Medulla oblongata (tissue), 1 donor: ENCODE results near the gene CTXN1.
"Not testable (repeated sequence)": the region's sequence is repeated elsewhere in the genome, so short reads cannot be mapped to it uniquely, and the experiment has no call there.

Experiments
- DNase-seq: peaks from one replicate; pipeline ENCODE4 v3.0.0-alpha.2; 2015; ENCODE audit errors: extremely low spot score

CTXN1 gene

DNA sequence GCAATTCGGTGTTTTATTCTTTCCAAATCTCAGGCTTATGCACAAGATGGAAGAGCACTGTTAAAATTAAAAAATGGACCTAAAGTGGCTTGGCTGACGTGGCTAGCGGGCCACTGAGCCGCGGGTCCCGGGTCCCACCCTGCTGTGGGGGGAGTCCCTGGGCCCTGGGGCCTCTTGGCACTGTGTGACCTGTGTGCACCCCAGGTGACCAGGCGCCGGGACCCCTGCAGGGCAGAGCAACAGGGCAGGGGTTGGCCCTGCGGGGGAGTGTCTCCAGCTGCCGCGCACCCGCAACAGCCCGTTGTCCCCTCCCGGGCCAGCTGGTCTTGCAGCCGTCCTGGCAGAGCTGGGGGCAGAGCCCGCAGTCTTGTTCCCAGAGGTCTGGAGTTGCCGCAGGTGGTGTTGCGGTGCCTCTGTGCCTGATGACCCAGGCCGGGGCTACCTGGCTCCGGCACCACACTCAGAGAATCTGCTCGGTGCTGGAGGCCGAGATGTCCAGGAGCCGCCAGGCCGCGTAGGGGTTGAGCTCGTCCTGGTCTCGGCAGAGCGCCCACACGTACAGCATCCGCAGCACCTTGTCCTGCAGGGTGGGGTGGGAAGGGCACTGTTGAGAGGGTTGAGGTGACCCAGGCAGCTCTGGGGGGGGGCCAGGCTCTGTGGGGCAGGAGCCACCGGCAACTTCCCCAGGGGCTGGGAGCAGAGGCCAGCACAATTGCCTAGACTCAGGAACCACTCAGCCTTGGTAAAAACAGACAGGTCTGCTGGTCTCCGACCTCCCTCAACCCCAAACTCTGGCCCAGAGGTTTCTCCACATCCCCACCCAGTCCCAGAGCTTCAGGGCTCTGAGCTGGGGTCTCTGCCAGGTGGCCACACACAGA is 1.0 kb upstream of the CTXN1 start:
- no peak for DNase-seq

DNA sequence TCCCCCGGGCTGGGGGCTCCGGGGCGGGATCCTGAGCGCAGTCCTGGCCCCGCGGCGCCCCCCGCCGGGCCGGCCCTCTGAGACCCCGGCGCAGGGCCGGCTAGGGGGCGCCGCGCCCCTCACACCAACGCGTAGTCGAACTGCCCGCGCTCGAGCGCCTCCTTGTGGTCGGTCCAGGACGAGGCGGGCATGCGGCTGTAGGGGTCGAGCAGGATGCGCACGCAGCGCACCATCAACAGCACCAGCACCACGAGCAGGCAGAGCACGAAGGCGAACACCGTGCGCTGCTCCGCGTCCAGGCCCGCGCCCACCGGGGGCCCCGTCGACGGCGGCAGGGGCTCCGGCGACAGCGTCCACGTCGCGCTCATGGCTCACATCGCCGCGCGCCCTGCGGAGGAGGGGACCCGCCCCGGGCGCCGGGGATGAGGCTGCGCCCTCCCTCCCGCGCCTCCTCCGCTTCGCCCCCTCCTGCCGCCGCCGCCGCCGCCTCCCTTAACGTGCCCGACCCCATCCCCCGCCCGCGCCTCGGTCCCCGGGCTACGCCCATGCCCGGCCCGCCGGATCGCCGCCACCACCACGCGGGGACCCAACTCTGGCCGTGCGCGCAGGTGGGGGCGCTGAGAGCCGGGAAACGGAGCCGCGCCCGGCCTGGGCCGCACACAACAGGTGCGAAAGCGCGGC is 624 bp downstream of the CTXN1 start:
- peak; percentile 21 for DNase-seq

DNA sequence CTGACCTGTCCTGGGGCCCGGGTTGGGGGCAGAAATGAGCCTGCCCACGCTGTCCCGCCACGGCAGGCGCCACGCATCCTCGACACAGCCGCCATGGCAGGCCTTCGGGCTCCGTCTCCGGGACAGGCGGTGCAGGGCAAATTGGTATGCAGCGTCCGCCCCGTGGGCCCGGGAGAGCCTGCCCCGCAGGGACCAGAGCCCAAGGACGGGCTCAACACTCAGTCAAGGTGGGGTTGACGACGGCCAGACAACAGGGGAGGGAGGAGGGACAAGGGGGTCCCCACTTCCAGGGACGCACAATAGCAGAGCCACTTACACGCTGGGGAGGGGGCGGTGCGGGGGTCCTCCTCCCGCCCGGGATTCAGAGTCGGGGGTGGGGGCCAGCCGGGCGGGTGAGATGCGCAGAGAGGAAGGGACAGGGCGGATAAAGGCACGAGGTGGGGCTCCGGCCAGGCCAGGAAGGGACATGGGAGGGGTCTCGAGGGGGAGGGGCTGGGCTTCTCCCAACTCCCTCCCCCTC is 1.2 kb downstream of the CTXN1 start:
- DNase-seq: no peak

DNA sequence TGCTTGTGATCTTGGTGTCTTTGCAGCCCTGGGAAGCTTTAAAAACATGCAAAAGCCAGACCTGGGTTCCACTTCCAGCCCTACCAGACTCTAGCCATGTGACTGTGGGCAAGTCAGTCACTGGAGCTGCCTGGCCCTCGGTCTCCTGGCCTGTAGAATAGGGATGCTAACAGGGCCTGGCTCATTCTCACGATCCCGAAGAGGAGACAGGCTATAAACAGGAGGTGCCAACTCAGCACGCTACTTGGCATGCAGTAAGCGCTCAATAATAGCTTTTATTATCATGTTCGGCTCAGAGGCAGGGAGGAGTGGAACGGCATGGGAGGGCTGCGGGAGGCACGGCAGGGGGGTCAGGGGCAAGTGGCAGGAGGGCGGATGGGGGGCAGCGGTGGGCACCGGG is 1.7 kb downstream of the CTXN1 start:
- DNase-seq: no peak

DNA sequence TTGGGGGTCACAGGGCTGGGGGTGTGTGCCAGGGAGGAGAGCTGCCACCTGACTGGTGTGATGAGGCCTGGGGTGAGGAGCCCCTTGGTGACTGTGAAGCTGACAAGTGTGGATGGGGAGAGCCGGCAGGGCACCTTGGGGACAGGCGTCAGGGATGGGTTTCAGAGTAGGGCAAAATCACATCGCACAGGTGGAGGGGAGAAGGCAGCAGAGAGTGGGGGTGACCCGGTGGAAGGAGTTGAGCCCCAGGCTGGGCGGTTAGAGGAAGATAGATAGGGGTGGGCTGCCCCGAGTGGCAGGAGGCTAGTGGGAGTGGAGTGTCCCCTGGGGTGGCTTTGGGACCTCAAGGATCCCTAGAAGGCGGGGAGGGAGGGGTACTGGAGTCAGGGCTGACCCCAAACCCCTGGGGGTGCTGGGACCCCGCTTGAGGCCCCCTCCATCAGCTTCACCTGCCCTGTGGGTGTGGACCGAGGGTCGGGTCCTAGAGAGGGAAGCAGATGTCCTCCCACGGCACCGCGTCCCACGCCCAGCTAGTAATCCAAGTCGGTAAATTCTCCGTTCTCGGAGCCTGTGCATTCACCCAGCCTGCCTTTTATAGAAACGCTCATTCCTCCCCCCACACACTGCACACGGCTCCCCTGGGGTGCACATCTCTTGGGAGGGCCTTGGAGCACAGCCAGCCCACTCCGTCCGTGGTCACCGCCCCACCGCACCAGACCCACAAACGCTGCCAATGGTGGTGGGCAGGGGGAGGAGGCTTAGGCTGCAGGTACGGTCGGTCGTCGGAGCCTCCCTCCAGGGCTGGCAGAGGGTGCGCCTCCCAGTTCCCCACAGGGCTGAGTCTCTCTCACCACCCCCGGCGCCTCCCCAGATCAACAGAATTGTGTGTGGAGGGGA is 2.4 kb downstream of the CTXN1 start:
- DNase-seq: no peak

DNA sequence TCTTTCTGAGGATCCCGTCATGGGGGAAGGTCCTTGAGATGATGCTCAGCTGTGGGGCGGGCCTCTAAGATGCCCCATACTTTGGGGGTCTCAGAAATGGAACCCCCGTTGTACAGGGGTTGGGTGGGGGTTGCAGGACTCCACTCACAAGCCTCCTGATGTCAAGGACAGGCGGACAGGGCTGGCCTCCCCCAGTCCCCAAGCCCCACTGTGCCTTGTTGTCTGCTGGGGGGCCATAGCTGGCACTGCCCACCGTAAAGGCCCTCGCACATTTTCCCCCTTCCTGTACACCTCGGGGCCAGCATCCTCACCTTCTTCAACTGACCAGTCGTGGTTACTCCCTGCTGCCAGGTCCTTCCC is 3.1 kb downstream of the CTXN1 start:
- DNase-seq: no peak

DNA sequence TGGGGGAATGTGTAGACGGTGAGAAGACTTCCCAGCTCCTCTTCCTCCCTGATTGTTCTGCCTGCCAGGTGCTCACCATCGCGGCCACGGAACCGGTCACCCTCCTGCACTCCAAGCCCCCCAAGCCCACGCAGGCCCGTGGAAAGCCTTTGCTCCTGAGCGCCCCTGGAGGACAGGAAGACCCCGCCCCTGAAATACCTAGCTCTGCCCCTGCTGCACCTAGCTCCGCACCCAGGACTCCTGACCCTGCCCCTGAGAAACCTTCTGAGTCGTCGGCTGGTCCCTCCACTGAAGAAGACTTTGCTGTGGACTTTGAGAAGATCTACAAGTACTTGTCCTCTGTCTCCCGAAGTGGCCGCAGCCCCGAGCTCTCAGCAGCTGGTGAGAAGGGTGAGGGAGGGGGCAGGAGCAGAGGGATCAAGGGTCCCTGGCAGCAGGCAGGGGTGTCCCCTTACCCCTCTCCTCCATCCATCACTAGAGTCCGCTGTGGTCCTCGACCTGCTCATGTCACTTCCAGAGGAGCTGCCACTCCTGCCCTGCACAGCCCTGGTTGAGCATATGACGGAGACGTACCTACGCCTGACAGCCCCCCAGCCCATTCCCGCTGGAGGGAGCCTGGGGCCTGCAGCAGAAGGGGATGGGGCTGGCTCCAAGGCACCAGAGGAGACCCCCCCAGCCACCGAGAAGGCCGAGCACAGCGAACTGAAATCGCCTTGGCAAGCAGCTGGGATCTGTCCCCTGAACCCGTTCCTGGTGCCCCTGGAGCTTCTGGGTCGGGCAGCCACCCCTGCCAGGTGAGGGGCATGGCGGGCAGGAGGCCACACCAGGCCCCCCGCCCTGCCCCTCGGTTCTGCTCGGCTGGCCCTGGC is 3.7 kb downstream of the CTXN1 start:
- DNase-seq: no peak

DNA sequence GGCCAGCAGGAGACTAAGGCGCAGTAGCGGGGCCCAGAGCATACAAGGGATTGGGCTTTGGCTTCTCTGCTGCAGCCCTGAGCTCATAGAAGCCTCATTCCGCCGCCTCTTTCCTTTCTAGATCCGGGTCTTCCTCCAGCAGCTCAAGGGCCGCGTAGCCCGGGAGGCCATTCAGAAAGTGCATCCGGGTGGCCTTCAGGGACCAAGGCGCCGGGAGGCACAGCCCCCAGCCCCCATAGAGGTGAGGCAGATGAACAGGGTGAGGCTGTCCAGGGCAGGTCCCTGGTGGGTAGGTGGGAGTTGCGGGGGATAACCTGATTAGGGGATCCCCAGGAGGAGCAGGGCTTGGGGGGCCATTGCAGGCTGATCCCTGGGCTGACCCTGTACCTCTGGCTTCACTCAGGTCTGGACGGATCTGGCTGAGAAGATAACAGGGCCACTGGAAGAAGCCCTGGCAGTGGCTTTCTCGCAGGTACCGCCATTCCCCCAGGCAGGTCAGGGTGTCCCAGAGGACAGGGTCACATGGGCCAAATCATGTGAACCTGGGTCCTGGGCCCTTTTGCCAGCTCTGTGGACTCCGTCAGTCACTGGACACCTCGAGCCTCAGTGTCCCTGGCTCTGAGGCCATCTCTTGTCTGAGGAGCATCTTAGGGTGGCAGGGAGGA is 4.5 kb downstream of the CTXN1 start:
- DNase-seq: no peak

DNA sequence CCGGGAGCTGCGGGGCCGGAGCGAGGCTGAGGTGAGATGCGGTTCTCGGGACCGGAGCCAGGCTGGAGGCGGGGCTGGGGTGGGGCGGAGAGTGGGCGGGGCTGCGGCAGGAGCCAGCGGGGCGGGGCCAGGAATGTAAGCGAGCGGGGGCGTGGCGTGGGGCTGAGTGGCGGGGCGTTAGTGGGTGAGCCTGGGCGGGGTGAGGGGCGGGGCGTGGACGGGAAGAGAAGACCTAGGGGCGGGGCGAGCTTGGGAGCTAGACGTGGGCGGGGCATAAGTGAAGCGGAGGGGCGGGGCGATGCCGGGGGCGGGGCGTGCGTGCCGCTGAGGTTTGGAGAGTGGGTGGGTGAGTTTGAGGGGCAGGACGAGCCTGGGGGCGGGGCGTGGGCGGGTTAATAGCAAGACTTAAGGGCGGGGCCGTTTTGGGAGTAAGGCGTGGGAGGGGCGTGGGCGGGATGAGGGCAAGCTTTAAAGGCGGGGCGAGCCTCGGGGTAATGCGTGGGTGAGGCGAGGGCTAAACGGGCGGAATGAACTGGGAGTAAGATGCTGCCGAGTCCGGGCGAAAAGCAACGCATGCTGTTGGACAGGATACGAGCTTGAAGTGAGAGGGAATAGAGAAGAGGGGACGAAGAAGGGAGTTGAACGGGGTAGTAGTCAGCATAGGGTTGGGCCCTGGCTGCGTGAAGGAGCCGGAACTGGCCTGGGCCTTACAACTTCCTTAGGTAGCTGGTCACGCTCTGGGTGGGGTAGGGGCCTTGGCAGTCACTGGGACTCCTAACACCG is 5.2 kb downstream of the CTXN1 start:
- DNase-seq: peak; percentile 98

DNA sequence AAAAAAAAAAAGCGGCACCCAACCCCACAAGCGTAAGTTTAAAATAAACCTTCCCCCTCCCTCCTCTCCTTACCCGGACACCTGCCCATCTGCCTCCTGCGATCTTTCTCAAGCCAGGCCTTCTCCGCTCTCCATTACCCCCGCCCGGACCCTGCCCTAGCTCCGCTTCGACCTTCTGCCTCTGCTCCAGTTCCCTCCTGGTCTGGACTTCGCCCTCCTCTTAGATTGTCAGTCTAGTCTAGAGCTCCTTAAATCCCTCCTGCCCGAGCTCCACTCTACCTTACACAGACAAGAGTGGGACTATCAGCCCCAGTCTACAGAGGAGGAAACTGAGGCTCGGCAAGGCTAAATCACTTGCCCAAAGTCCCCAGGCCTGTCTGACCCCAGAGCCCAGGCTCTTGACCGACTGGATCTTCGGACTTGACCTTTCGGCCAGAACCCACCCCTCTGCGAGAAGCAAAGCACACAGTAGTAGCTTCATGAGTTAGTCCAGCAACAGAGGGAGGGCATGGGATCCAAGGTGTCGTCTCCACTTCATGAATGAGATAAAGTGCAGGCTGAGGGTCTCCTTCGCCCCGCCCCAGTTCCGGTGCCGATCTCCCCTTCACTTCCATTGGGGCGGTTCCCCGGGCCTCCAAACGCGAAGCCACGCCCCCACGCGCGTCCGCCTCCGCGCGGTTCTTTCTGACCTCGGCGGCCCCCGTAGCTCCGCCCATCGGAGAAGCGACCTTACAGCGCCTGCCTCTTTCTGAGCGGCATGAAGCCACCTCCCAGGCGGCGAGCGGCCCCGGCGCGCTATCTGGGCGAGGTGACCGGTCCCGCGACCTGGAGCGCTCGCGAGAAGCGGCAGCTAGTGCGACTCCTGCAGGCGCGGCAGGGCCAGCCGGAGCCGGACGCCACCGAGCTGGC is 6.1 kb downstream of the CTXN1 start, which contains the start of gene SNAPC2:
TSS of gene SNAPC2 (plus strand) at position 729 of the 909 bp plus-strand sequence. CDS start at position 758, 29 bp downstream.
- peak; percentile 85 for DNase-seq

DNA sequence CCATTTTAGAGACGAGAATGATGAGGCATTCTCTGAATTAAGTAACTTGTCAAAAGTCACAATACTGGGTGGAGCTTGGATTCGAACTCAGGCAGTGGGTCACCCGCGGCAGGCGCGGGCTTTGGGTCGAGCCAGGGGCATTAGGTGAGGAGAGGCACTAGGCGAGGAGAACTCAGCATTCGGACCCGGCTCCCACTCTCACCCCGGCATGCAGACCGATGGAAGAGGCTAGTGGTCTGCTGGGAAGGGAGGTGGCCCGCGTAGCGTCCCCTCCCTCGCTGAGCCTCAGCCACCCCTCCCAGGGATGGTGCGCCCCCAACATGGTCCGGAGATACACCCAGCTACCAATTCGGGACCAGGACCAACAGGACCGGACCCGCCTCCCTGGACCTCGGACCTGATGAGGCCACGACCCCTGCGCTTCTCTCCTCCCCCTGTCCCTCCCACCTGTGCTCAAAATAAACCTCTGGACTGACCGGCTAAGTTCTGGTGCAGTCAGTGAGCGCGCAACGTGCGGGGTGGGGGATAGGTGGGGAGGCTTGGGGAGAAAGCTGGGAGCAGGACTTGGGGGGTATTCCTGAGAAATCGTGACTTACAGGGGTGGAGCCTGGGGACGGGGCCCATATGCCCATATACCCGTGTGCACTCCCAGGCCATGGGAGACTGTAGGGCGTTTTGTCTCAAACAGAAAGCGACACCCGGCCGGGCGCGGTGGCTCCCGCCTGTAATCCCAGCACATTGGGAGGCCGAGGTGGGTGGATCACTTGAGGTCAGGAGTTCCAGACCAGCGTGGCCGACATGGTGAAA is 7.1 kb downstream of the CTXN1 start:
- no peak for DNase-seq

DNA sequence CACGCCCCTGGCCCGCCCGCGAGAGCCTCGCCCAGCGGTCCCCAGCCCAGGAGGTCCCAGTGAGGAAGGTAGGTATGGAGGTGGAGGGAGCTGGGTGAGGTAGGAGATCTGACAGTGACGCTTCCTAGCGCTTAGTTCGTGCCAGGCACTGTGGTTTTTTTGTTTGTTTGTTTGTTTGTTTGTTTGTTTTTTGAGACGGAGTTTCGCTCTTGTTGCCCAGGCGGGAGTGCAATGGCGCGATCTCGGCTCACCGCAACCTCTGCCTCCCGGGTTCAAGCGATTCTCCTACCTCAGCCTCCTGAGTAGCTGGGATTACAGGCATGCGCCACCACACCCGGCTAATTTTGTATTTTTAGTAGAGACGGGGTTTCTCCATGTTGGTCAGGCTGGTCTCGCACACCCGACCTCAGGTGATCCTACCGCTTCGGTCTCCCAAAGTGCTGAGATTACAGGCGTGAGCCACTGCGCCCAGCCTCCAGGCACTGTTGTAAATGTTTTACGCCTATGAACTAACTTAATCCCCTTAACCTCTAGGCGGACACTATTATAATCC is 7.8 kb downstream of the CTXN1 start:
- not testable (repeated sequence) for DNase-seq

DNA sequence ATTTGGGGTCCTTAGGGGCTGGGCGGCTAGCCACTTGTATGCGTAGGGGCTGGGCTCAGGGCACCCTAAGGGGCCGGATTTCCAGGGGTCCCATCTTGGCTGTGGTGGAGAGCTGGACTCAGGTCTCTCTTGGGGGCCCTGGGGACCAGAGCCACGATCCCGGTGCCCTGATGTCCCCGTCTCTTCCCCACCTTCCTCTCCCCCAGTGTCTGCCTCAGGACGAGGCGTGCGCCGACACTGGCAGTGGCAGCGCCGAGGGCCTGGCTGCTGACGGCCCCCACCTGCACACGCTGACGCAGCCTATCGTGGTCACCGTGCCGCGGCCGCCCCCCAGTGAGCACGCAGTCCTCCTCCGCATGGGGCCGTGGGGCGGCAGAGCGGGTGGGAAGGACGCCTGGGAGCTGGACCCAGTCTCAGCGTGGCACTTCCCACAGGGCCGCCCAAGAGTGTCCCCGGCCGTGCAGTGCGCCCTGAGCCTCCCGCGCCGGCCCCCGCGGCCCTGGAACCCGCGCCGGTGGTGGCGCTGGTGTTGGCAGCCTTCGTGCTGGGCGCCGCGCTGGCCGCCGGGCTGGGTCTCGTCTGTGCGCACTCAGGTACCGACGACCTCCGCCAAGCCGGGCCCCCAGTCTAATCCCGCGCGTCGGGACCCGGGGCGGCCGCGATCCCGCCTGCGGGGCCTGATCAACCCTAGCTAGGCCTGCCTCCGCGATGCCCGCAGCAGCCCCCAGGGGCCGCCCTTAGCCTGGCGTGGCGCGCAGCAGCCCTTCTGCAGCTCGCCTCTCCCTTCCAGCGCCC is 8.5 kb downstream of the CTXN1 start:
- DNase-seq: no peak

DNA sequence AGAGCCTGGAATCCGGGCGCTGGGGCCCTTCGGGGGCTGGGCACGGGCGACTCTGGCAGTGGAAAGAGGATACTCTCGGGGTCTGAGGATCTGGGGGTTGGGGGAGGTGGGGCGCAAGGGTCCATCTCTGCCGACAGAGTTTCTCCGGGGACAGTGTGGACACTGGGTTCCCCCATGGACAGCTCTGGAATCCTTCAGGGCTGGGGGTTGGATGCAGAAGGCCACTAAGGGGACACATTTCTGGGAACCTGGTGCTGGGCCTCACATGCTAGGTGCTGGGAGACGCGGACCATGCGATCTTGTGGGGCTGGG is 9.0 kb downstream of the CTXN1 start:
- DNase-seq: no peak

DNA sequence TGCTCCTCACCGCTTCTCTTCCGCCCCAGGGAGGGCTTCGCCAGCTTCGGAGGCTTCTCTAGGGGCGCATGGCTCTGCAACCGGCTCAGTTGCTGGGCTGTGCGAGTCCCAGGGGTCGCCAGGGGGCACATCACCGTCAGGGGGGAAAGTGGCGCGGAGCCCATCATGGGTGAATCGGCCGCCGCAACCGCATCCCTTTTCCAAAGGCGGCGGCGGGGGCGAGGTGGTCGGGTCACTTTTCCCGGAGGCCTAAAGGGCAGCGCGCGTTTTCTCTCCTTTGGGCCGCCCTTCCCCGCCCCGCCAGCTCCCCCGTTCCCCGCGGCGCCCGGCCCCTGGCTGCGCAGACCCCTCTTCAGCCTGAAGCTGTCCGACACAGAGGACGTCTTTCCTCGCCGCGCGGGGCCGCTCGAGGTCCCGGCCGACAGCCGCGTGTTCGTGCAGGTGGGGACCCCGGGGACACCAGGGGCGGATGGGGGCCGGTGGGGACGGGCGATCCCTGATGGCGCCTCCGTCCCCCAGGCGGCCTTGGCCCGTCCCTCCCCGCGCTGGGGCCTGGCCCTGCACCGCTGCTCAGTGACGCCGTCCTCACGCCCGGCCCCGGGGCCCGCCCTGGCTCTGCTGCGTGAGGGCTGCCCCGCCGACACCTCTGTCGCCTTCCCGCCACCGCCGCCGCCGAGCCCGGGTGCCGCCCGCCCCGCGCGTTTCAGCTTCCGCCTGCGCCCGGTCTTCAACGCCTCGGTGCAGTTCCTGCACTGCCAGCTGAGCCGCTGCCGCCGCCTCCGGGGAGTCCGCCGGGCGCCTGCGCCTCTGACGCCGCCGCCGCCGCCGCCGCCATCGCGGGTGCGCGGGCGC is 9.6 kb downstream of the CTXN1 start:
- no peak for DNase-seq
